ENCODE measurements around the gene ZNF502.

- TF ChIP-seq CTCF (conservative IDR thresholded peaks at IDR 0.05 in 1 of 2, IDR thresholded peaks at IDR 0.05 in 1 of 2; ENCODE audit: extremely low read depth in 1 of 2, insufficient read depth in 1 of 2, low read depth in 1 of 2, low read length in 2 of 2) (no peak), EZH2 (IDR thresholded peaks at IDR 0.05; ENCODE audit: borderline replicate concordance, low read length) (no peak)
Measured at GRCh38 chr3:44764248-44764647, 51.8 kb downstream of the ZNF502 start.

All from mammary epithelial cell (primary cell).